Mammary epithelial cell (primary cell): Measurements from ENCODE around the gene MFAP1.

Source experiments
- CTCF ChIP-seq, 2 donors: IDR thresholded peaks in 1 of 2; conservative IDR thresholded peaks in 1 of 2; 2 replicates each; pipeline ENCODE4 v1.5.1; 2011 to 2012; ENCODE audit warnings: inconsistent platforms in 2 of 2, low read length in 2 of 2, mild to moderate bottlenecking in 2 of 2, control low read depth in 1 of 2, low read depth in 1 of 2; ENCODE audit not compliant: insufficient read depth in 1 of 2; ENCODE audit errors: extremely low read depth in 1 of 2
- EZH2 ChIP-seq: IDR thresholded peaks from 2 replicates; pipeline ENCODE4 v1.6.1; 2012; ENCODE audit warnings: low read length, inconsistent platforms, borderline replicate concordance

- TF ChIP-seq CTCF (conservative IDR thresholded peaks at IDR 0.05 in 1 of 2, IDR thresholded peaks at IDR 0.05 in 1 of 2; ENCODE audit: extremely low read depth in 1 of 2, insufficient read depth in 1 of 2, low read depth in 1 of 2, low read length in 2 of 2) (no peak), EZH2 (no peak)
These were observed 1.6 kb upstream of the MFAP1 start for GRCh38 chr15:43826029-43826507.
